D721Med (cell line): ENCODE results near the gene MYO5B.
"Not testable (repeated sequence)": the region's sequence is repeated elsewhere in the genome, so short reads cannot be mapped to it uniquely, and the experiment has no call there.

Experiments used
- DNase-seq: peaks from one replicate; pipeline ENCODE4 v3.0.0; 2011; ENCODE audit warnings: low spot score; ENCODE audit not compliant: insufficient read length
- FAIRE-seq: peaks from 2 replicates; lab custom pipeline; 2011; peaks lifted over from hg19 to GRCh38; lab: Jason Lieb, UNC
- CTCF ChIP-seq: IDR thresholded peaks from 2 replicates; pipeline ENCODE4 v1.5.1; 2012; ENCODE audit warnings: mild to moderate bottlenecking, control low read depth; ENCODE audit not compliant: insufficient read depth; ENCODE audit errors: missing control alignments

The MYO5B gene

GRCh38 chr18:49899657-49900330, 295.2 kb downstream of the MYO5B start:
- no peak for FAIRE-seq
- DNase-seq: no peak
- TF ChIP-seq CTCF: no peak

GRCh38 chr18:49898421-49898820, 296.5 kb downstream of the MYO5B start:
- DNase-seq (no peak), FAIRE-seq (no peak)
- TF ChIP-seq CTCF: no peak

GRCh38 chr18:49894517-49895226, 300.3 kb downstream of the MYO5B start:
- no peak for TF ChIP-seq CTCF
- FAIRE-seq (no peak), DNase-seq (no peak)

GRCh38 chr18:49893036-49893435, 301.9 kb downstream of the MYO5B start:
- DNase-seq: no peak
- FAIRE-seq: no peak
- no peak for TF ChIP-seq CTCF

- FAIRE-seq (no peak), DNase-seq (no peak)
- no peak for TF ChIP-seq CTCF
These were observed 302.6 kb downstream of the MYO5B start for GRCh38 chr18:49892148-49892924.

GRCh38 chr18:49890041-49890440, 304.9 kb downstream of the MYO5B start:
- FAIRE-seq (no peak), DNase-seq (no peak)
- TF ChIP-seq CTCF: no peak

GRCh38 chr18:49889552-49889951, 305.4 kb downstream of the MYO5B start:
- not testable (repeated sequence) for DNase-seq, FAIRE-seq
